GM21526 (cell line): ENCODE data around the gene POU2F3.

ENCODE experiments used
- ATAC-seq: cut with Tn5 transposase; IDR thresholded peaks from one replicate; pipeline ENCODE4 v1.9.1; 2021; ENCODE audit warnings: moderate library complexity; ENCODE audit not compliant: unreplicated experiment, low FRiP score

Gene POU2F3

DNA sequence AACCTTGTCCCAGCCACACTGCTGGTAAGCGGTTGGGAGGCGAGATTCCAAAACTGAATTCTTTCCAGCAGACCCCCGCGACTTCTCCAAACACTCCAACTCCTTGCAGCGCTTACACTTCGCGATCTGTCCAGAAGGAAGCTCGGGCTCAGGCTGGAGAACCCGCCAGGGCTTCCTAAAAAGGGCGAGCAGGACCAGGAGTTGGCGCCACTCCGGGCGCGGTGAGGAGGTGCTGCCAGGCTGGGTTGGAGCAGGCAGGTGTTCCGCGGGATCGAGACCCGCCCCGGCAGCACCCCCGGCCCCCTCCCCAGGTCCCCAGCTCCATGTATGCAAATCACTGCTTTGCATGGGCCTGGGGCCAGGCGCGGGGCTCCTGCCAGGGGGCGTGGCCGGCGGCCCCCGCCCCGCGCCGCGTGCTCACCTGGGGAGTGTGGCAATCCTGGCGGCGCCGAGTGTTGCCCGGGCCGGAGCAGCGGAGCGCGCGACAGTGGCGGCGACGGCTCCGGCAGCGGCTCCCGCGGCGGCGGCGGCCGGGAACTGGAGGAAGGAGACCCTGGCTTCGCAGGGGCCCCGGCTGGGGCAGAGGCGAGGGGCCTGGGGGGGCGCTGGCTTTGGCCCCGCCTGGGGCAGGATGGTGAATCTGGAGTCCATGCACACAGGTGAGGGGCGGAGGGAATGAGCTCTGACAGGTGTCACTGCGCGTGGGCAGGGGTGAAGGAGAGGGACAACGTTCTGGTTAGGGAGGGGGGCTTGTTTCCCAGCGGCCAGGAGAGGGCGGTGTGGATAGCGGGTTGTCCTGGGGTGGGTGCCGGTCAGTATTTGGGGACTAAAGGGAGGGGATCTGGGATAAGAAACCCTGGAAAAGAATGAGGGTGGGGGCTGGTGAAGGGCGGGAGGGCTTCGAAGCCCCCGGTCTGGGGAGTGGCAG, at the start of gene POU2F3:
Gene POU2F3, plus strand, starts transcription at position 428 of the 928 bp plus-strand sequence. Its CDS starts 204 bp downstream, at position 632.
- ATAC-seq, result no peak

DNA sequence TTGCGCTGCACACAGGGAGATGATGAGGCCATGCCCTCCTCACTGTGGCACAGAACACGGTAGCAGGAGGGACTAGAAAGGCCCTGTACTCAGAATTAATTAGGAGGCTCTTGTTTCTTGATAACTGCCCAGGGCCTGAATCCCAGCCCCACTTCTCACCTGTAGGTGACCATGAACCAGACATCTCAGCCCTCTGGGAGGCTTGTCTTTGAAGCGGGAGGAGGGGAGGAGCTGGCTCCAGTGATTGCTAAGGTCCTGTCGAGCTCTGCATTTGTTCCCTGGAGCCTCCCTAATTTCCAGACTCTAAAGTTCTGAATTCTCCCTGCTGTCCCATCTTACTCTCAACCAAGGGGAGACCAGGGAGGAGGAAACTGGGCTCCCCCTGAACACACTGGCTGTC, 48.9 kb upstream of the POU2F3 start:
- ATAC-seq, result no peak

DNA sequence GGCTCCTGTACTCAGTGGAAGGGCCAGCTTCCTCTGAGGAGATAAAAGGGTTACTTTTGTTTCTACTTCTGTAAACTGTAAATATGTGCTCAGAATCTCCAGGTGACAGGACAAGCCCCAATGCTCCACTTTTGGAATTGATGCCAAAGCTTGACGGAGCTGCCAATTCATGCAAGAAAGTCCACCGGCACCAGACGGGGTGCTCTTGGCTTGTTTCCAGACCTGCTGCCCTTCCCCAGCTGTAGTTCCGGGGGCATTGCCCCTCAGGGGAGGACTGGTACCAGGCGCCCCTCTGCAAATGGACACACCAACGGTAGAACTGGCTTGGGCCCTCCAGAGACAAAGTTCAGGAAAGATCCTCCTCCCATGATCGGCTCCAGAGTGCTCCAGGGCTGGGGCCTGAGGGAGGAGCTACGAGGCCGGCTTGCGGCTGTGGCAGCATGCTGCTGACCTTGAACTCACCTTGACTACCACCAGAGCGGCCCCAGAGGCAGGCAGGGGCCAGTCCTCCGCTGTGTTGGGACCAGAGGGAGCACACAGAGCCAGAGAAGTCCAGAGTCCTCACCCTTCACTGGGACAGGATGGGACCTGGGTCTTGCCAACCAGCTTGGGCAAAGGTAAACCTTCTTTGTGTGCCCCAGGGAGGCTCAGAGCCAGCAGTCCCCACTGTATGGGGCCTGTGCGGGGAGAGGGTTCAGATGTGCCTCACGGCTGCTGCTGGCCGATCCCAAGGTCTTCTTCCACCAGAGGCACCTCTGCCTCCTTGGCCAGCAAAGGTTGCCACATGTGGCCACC, 46.9 kb upstream of the POU2F3 start:
- no peak for ATAC-seq

DNA sequence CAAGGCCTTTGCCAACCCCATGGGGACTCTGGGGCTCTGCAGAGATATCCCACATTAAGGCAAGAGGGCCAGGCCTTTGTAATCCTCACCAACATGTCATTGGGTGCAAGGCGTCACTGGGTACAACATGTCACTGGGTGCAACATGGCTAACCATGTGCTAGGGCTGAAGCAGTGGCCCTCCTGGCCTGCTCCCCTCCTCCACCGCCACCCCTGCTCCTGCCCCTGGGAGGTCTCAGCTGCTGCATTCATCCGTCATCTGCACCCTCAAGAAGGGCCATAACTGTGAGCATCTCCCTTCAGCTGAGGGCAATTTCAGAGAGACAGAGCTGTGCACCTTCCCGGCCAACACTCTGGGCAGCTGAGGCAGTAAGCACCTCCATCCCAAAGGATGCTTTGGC, 45.8 kb upstream of the POU2F3 start:
- ATAC-seq, result no peak

DNA sequence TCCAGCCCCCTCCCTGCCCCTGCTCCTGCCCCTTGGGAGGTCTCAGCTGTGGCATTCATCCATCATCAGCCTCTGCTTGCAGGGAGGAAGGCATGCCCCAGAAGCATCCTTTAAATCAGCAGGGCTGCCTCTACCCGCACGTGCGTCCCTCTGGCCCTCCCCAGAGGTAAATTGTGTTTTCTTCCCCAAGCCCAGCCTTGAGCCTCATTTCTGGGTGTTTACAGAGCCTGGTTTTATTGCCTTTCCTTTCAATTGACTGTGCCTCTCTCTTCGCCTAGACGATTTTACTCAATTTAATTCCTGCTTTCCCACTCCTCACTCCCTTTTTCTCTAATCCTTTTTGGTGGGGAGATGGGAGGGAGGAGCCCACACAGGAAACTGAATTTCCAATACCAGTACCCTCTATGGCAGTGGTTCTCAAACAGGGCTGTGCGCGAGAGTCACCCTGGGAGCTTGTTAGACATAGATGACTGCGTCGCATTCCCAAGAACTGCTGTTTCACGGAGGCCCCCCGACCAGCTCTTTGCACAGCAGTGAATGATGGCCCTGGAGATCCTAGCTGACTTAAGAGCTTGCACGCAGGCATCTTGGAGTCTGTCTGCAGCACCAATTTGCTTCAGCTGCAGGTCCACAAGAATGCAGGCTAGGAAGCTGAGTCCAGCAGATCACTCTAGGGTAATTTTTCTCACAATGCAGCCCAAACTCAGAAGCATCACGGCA, 44.2 kb upstream of the POU2F3 start:
- ATAC-seq, result no peak

DNA sequence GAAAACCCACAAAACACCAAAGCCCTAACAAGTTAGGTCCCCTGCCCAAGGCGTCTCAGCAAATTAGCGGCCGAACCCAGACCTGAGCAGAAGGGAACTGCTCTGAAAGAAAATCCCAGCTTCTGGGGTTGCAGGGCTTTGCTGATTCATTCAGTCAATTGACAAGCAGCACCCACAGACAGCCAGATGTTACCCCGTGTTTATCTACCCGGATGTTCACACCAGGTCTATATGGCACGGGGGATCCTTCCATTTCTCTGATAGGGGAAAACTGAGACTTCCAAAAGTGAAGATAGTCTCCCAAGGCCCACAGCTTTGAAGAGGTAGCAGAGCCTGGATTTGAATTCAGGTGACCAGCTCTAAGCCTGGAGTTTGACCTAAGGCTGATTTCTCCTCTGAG, 43.1 kb upstream of the POU2F3 start:
- ATAC-seq, result no peak

DNA sequence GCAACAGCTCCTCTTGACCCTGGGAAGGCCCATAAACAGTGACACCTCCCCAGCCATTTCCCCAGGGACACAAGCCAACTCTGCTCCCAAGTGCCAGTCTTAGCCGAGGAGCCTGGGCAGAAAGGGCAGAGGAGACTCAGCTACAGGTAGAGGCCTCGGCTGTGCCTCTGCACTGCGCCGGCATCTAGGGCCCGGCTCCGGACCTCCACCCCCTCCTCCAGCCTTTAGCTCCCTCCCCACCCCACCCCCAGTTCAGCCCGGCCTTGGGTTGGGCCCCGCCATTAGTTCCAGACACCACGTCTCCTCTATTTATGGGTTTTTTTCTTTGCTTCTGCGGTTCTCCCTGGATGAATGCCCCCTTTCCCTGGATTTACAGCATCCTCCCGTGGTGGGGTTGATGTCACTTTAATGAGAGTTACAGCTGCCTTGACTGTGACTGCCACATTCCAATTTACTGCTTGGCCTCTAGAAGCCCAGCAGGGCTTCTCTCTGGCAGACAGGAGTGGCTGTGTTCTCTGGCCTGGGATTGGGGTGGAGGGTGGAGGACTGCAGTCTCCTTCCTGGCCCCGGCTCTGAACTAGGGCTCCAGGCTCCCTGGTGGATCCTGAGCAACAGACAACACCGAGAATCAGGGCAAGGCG, 42.6 kb upstream of the POU2F3 start:
- no peak for ATAC-seq

DNA sequence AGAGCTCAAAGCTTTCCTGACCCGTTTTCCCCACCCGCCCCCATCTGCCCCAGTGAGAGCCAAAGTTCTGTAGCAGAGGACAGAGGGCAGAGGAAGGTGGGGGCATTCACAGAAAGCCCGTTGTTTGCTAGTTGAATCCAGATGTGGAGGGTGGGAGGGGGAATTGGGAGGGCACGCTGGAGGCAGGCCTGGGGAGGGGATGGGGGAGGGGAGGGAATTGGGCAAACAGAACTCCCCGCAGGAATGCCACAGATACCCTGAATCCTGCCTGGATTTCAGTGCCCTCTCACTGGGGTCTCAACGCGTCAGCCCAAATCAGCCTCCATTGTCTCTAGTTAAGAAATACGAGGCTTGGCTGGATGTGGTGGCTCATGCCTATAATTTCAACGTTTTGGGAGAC, 42.0 kb upstream of the POU2F3 start:
- ATAC-seq, result no peak

DNA sequence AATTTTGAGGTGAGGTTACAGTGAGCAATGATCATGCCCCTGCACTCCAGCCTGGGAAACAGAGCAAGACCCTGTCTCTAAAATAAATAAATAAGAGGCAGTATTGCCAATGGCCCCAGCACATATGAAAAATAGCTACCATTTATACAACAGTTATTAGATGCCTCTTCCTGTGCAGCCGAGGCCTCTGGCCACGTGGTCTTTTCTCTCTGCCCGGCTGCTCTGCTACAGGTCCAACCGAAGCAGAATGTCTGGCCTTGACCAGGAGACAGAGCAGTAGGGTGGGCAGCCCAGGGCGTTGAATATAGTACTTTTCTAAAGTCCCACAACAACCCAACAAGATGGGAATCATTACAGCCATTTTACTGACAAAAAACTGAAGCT, 41.5 kb upstream of the POU2F3 start:
- no peak for ATAC-seq

DNA sequence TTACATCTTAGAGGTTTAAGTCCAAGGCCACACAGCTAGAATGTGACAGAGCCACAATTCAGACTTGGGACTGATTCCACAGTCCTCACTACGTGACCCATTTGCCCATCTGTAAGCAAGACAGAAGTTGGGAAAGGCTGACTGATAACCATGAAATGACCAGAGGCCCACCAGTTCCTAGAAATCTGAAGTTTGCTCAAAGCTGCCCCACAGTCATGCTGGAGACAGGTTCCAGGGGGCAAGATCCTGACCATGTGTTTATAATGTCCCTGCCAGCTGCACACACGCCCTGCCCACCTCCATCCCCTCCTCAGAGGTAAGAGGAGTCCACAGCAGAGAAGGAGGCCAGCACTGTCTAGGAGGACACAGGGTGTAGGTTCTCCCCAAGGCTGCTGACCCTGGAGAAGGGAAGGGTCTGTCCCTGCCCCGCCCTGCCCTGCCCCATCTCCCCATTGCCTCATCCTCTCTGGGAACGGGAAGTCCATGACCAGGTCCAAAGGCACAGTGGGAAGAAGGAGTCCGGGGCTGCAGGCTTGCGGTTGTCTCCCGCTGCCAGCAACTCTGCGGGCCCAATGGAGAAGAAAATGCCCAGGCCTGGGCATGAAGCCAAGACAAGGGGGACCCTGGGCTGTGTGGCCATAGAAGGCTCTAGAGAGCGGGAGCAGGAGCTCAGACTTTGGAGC, 41.0 kb upstream of the POU2F3 start:
- ATAC-seq, result no peak

DNA sequence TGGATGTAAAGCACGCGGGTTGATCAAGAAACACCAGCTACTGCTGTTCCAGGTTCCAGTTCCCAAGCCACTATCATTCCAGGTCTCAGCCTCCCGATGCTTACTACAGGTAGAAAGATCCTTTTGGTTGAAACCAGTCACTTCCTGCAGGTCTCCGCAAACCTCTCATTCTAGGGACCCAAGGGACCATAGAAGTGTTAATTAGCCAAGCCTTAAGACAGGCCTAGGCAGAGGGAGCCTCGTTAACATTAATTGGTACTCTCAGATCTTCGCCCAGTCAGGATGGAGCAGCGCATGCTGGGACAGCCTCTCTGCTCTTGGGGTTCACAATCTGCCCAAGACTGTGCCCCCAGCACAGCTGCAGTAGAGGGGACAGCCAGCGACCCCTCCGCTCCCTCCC, 40.3 kb upstream of the POU2F3 start:
- ATAC-seq, result no peak

DNA sequence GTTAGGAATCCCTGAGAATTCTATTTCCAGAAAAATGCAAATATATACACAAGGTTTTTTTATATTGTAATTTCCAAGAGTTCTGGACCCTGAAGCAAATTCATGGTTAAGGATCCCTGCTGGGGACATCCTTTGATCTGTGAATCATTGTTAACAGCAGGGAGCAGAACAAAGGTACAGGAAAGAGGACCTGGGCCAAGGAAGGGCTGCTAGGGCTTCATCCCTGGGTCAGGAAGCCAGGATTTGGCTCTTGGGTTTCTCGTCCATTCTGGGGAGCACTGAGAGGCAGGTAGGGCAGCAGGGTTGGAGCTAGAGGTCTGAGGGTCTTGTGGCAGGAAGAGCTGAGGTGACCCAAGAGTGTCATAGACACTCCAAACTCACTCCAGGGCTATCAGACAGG, 39.3 kb upstream of the POU2F3 start:
- no peak for ATAC-seq

DNA sequence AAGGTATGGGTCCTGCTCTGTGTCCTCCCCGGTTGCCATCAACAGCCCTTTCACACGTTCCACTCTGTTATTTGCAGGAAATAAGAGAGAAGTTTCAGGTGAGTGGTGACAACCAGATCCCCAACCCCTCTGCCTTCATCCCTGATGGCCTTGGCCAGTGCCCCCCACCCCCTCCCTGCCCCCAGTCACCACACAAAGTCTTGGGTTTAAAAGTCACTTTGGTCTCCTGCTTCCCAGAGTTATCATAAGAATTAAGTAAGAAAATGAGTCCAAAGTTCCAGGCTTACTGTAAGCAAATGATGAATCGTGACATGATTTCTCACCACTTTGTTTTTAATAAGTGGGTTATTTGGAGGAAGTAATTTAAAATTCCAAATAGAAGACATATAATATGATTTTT, 38.3 kb upstream of the POU2F3 start:
- no peak for ATAC-seq

DNA sequence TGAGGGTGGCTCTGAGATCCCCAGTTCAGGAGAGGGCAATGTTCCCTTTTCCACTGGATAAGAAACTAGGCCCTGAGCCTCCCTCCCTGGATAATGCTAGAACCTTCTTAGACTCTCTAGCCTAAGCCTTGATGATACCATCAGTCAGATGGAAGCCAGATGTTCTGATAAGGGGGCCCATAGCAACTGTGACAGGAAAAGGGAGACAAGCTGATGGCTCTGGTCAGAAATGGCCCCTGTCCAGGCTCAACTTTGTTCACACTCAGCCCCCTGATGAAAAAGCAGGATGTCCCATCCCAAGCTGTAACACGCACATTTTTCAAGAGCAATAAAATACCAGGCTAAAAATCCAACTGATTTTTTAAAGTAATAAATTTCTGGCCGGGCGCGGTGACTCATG, 36.3 kb upstream of the POU2F3 start:
- ATAC-seq, result no peak

DNA sequence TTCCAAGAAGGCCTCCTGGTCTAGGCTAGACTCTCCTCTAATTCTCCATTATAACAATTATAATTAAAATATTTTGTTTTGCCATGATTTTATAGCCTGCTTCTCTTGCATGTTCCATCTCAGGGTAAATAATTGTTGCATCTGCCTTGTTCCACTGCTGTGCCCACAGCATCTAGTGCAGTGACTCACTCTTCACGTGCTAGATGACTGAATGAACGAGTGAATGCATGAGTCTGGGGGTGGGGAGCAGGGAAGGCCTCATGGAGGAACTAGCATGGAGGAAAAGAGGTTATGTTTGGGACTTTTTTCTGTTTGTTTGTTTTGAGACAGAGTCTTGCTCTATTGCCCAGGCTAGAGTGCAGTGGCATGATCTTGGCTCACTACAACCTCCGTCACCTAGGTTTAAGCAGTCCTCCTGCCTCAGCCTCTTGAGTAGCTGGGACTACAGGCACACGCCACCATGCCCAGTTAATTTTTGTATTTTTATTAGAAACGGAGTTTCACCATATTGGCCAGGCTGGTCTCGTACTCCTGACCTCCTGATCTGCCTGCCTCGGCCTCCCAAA, 34.3 kb upstream of the POU2F3 start:
- ATAC-seq, result no peak

DNA sequence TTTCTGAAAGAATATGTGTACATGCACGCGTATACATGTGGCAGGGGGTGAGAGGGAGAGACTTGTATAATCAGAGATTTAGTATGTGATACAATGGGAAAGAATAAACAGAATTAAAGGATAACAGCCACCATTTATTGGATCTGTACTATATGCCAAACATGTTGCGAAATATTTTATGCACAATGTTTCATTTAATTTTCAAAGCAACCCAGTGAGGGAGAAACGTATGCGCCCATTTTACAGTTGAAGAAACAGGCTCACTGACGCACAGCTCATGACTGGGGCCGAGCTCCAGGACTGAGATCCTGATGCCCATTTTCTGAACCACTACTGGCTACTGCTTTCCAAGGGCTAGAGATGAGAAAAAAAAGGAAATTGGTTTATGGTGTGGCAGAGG, 32.4 kb upstream of the POU2F3 start:
- ATAC-seq, result no peak

DNA sequence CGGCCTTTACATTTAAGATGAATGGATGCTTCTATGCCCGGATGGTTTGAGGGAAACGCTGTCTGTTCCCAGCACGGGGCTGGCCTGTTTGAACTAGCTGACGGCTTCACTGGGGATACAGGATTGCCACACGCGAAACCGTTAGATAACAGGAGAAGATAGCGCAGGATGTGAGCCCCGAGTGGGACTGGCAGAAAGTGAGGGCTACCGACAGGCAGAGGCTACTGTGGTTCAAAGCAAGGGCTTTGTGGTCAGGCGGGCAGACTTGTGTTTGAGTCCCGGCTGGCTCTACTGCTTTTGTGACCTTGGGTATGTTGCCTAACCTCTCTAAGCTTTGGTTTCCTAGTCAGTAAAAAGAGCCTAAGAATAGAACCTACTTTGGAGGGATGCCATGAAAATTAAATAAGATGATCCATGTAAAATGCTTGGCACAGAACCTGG, 31.9 kb upstream of the POU2F3 start:
- no peak for ATAC-seq

DNA sequence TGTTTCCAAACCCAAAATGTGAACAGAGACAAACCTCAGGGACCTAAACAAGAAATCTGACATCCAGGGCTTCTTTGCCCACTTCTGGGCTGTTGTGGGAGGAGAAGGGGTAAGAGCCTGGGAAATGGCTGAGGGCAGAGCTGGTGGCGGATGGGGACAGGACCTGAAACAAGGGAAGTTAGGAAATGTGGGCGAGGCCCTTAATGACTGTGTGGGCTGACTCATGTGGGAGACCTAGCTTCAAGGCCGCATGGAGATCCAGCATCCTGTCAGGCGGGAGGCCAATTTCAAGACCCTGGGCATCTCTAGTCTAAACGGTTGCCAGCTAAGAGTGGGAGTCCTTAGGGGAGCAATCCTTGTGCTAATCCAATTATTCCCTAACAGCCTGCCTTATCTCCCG, 31.2 kb upstream of the POU2F3 start:
- no peak for ATAC-seq

DNA sequence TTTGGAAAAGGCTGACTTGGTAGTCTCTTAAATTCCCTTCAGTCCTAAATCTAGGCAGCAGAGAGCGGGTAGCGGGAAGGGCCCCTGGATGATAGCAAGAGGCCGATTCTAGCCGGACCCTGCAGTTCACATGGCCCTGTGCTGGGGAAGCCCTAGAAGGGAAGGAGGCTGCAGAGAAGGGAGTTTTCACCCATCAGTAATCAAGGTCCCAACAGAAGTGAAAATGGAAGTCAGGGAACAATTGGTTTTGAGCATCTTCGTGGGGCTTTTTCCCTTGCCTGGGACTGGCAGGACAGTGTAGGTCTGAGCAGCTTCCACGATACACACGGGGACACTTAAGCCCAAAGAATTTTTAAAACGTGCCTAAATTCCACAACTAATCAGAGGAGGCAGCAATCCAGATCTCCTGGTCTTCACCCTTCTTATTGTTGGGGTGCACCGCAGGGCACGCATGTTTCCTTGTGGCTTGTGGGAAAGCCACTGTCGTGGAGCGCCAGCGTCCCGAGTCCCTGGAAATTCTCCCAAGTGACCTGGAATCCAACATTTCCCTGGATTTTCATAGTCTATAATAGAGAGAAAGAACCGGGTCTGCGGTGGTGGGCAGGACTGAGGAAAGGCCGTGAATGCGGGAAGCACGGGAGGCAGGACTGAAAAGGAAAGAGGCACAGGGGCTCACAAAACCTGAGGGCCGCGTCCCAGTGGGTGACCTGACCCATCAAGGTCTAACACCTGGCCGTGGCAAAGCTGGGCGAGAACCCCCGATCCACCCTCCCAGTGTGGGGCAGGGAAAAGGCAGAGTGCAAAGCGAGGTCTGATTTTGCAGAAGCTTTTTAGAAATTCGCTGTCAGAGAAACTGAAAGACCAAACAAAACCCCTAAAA, 30.0 kb upstream of the POU2F3 start:
- no peak for ATAC-seq
